Pancreas (tissue), 10 donors: Measurements from ENCODE around the gene PSME3. TPM values are rescaled to one million over a fixed set of nuclear protein-coding genes. Genes with fewer than 3 reads are reported as not detected.

ENCODE experiments used
- ATAC-seq, 4 donors: fragments of 200-7000 bp; cut with Tn5 transposase; one replicate each; pipeline versions ENCODE4 v1.8.0 to v1.9.1; 2020; ENCODE audit warnings: mild to moderate bottlenecking in 4 of 4, moderate library complexity in 4 of 4
- DNase-seq, 6 donors: peaks; one replicate each; pipeline ENCODE4 v3.0.0-alpha.2; 2020
- FAIRE-seq: peaks from 2 replicates; lab custom pipeline; 2012; peaks lifted over from hg19 to GRCh38; lab: Jason Lieb, UNC
- H3K27ac ChIP-seq, 4 donors: fragments of 200-600 bp; sonication (generic); 1 replicate in 3 of 4; 2 replicates in 1 of 4; pipeline versions ENCODE4 v1.5.0 to v1.8.0; 2020
- H3K27me3 ChIP-seq, 4 donors: fragments of 200-600 bp; one replicate each; pipeline ENCODE4 v1.8.0; 2021
- H3K36me3 ChIP-seq, 3 donors: fragments of 200-600 bp; sonication (generic) in 1 of 3; one replicate each; pipeline versions ENCODE4 v1.5.0 to v1.8.0; 2020 to 2021
- H3K4me1 ChIP-seq, 3 donors: fragments of 200-600 bp; one replicate each; pipeline ENCODE4 v1.8.0; 2021
- H3K4me3 ChIP-seq, 4 donors: fragments of 200-600 bp; sonication (generic) in 2 of 4; one replicate each; pipeline versions ENCODE4 v1.5.0 to v1.8.0; 2020 to 2021
- H3K9me3 ChIP-seq, 4 donors: fragments of 200-600 bp; one replicate each; pipeline ENCODE4 v1.8.0; 2021
- WGBS, 2 donors: extraction: QIAGEN DNeasy Blood & Tissue Kit; methylation state at CpG; one replicate each; pipeline ENCODE4 v1.1.7; 2013; 5-methylcytosine and 5-hydroxymethylcytosine counted together
- intact Hi-C, 3 donors: fragments of 100-400 bp; cut with DNase I; formaldehyde crosslinking; loops; one replicate each; pipeline versions ENCODE4 v1.11.1 to v1.14.2; 2022
- polyA plus RNA-seq, 2 donors: library from polyadenylated mRNA; stranded (reverse); fragments of 200-250 nt; gene quantifications; one replicate each; pipeline ENCODE4 v1.2.3, GENCODE V29; 2013
- total RNA-seq, 6 donors: library from RNA; stranded (reverse); fragmentation: NEBNext Ultra II Directional in 4 of 6; extraction: Animal tissue kit (Norgen Biotek cat#: 25700) in 4 of 6; gene quantifications; one replicate each; pipeline versions ENCODE4 v1.2.1 to v1.2.4, GENCODE V29; 2021 to 2023
- TF ChIP-seq, protein P1 (sequence below), 4 donors: fragments of 200-600 bp; sonication (generic) in 3 of 4; IDR thresholded peaks; one replicate each; pipeline versions ENCODE4 v1.5.0 to v1.8.0; 2021; ENCODE audit warnings: antibody characterized with exemption in 4 of 4
- donor health status: healthy with polysubstance abuse.
- donor health status: DM: no; HTN: no; CAD: no; lungs with moderate emphysema.
- donor health status: DM: no; HTN: no; CAD: no.
- donor health status: control.
- donor health status: control.
- donor health status: Bipolar disorder and iron deficiency.
- donor health status: DM: yes; HTN: yes; CAD: no.
- donor health status: DM: no; HTN: no; CAD: no.
- donor health status: DM: no; HTN: no; CAD: no.
- donor health status: DM: yes; HTN: yes; CAD: no.

PSME3 gene
- total and polyA plus RNA-seq, 8 donors = 17.8 to 51.6 (median 35.8) TPM

DNA sequence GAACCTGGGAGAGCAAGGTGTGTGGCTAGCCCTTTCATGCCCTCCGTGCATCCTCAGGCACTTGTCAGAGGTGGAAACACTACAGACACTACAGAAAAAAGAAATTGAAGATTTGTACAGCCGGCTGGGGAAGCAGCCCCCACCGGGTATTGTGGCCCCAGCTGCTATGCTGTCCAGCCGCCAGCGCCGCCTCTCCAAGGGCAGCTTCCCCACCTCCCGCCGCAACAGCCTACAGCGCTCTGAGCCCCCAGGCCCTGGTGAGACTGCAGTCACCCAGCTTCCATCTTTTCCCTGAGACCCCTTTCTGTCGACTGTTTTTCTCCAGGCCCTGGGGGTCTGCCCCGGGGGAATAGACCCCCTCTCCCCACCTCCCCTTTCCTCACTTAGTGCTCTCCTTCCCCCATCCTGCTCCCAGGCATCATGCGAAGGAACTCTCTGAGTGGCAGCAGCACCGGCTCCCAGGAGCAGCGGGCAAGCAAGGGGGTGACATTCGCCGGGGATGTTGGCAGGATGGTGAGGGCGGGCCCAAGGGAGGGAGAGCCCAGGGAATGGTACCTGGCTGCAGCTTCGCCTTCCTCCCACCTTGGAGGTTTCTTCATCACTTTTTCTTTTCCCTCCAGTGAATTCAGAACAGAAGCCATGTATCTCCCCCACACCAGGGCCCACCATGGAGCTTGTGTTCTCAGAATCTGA lies 37.0 kb upstream of the PSME3 start:
- Histone ChIP-seq H3K4me1 (peaks cover 12 to 20% (median 13%) of the 10 kb centered on the region in 3 donors), H3K27ac (peak overlapping the region in 1 of 4 donors; percentile 94), H3K9me3 (no peaks in the 10 kb centered on the region), H3K4me3 (peak overlapping the region in 2 of 4 donors; percentile 61 to 87), H3K27me3 (no peaks in the 10 kb centered on the region), H3K36me3 (no peaks in the 10 kb centered on the region)
- 60 to 91% methylated on average over 18 of the region's 18 CpGs for WGBS, 2 donors
- DNase-seq (no peak), FAIRE-seq (no peak), ATAC-seq (no peak)
- intact Hi-C loops = no loop called here
- TF ChIP-seq, protein P1, sequence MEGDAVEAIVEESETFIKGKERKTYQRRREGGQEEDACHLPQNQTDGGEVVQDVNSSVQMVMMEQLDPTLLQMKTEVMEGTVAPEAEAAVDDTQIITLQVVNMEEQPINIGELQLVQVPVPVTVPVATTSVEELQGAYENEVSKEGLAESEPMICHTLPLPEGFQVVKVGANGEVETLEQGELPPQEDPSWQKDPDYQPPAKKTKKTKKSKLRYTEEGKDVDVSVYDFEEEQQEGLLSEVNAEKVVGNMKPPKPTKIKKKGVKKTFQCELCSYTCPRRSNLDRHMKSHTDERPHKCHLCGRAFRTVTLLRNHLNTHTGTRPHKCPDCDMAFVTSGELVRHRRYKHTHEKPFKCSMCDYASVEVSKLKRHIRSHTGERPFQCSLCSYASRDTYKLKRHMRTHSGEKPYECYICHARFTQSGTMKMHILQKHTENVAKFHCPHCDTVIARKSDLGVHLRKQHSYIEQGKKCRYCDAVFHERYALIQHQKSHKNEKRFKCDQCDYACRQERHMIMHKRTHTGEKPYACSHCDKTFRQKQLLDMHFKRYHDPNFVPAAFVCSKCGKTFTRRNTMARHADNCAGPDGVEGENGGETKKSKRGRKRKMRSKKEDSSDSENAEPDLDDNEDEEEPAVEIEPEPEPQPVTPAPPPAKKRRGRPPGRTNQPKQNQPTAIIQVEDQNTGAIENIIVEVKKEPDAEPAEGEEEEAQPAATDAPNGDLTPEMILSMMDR (IDR thresholded peaks at IDR 0.05) = no peak

DNA sequence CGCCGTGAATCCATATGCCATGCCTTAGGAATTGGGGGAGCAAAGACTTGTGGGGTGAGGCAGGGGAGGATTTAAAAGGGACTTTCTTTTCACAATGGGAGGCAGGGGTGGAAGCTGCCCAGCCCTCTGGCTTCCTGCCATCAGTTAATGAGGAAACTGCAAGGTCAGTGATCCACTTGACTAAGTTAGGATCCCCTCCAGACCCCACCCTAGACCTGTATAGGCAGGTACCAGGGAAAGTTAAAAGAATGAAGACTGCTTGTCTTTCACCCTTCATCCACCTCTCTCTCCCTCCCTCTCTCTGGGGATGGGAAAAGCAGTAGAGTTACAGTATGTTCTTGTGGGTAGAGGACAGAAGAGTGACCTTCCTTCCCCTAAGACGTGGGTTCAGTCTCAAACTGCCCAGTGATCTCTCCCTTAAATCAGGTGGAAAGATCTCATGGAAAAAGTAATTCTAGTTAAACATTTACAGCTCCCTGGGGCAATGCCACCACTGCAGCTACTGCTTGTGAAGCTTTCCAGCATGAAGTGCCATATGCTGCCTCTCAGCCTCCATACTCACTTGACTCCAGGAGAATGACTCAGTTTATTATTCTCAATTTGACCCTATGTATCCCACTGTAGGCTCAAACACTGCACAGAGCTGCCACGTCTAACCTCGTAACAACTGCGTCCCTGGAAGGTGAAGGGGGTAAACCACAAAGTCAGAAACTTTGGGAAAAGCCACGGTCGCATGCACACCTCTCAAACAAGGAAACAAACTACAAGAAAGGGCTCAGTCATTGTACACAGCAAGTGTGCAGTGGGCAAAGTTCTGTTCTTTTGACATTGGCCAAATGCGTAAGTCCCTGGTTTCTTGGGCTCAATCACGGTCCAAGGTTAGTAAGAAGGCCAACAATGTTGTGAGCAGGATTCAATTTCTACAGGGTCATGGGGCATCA lies 35.9 kb upstream of the PSME3 start:
- peak overlapping the region; percentile 52 to 87 (median 74) for H3K4me3 ChIP-seq
- DNase-seq (peak in 4 of 6 donors; percentile 62 to 67 (median 63)), FAIRE-seq (no peak), ATAC-seq (peak; percentile 78 to 85 (median 80))
- intact Hi-C loops = no loop called here
- H3K27me3 ChIP-seq = no peaks in the 10 kb centered on the region
- TF ChIP-seq, protein P1 (IDR thresholded peaks at IDR 0.05) = no peak
- no peaks in the 10 kb centered on the region for H3K9me3 ChIP-seq
- H3K27ac ChIP-seq = peak overlapping the region; percentile 64 to 94 (median 86)
- peaks cover 12 to 20% (median 15%) of the 10 kb centered on the region in 3 donors for H3K4me1 ChIP-seq
- 27 to 28% methylated on average over 10 of the region's 10 CpGs for WGBS, 2 donors
- no peaks in the 10 kb centered on the region for H3K36me3 ChIP-seq

DNA sequence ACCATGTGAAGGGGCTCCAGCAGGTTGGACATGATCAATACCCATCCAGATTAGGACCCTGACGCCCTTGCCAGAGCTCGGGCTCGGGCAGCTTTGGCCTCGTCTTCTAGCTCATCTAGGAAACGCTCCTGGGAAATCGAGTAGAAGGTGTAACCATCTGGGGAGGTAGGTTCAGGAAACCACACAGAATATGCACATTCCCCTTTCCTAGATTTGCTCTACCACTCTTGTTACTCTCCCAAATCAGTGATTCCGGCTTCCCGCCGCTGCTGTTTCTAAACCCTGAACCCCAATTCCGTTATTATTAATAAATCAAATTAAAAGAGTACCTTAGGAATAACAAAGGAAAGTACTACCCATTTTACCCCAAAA lies 35.2 kb upstream of the PSME3 start:
- 1 to 4% methylated on average over 10 of the region's 10 CpGs for WGBS, 2 donors
- no peak for FAIRE-seq

DNA sequence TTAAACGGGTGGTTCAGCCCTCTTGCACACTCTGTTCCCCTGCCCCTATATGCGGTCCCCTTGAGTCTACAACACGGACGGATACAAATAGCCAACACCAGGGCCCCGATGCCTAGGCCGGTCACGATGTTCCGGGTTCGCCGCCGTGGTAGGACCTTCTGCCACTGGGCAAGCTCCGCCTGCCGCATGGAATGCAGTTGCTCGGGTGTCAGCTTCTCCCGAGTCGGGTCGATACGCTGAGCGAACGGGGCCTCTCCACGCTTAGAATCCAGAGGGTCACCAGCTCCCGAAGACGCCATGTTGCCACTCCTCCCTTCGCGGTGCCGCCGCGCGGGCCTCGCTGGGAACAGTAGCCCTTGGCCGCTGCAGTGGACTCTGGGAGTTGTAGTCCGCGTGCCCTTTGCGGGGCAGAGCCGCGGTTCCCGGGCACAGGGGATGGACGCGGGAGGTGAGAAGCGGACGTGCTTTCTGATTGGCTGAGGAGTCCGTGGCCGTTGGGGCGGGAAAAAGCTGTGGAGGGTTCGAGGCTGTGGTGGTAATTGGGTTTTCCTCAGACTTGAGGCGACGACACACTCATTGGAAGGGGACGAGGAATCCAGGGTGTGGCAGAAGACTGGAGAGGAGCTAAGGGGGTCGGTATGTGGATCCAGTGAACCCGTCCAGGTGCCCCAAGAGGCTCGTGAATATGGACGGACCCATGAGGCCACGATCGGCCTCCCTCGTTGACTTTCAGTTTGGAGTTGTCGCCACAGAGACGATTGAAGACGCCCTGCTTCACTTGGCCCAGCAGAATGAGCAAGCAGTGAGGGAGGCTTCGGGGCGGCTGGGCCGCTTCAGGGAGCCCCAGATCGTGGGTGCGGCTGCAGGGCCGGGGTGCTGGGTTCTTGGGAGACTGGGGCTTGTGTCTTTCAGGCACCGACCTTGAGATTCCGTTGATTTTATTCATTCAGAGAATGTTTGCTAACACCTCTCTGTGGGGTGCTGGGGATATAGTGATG lies 34.5 kb upstream of the PSME3 start, which contains the start of the genes CNTD1 and COA3:
TSS of gene CNTD1 (plus strand) at position 479 of the 998 bp plus-strand sequence. CDS start at position 686, 207 bp downstream.
TSS of gene COA3 (minus strand) at position 322 of the 998 bp plus-strand sequence. CDS start at position 299, 23 bp downstream.
- H3K9me3 ChIP-seq = no peaks in the 10 kb centered on the region
- peak; percentile 84 to 95 (median 92) for ATAC-seq
- no peaks in the 10 kb centered on the region for H3K27me3 ChIP-seq
- 23 to 24% methylated on average over 66 of the region's 66 CpGs for WGBS, 2 donors
- H3K4me3 ChIP-seq = peak within 1 kb of the TSS; percentile 52 to 87 (median 74)
- H3K36me3 ChIP-seq = no peaks in the 10 kb centered on the region
- H3K27ac ChIP-seq = peak within 1 kb of the TSS; percentile 64 to 94 (median 86)
- H3K4me1 ChIP-seq = peaks cover 18 to 25% (median 24%) of the 10 kb centered on the region in 3 donors
- DNase-seq = peak; percentile 85 to 95 (median 90)
- TF ChIP-seq, protein P1 (IDR thresholded peaks at IDR 0.05) = no peak
- intact Hi-C loops = no loop called here
- no peak for FAIRE-seq

More for the DNA sequence above, 35.2 kb upstream of the PSME3 start:
- TF ChIP-seq, protein P1 (IDR thresholded peaks at IDR 0.05) = no peak
- Histone ChIP-seq H3K9me3 (no peaks in the 10 kb centered on the region), H3K4me1 (peaks cover 12 to 21% (median 20%) of the 10 kb centered on the region in 3 donors), H3K27me3 (no peaks in the 10 kb centered on the region), H3K27ac (peak overlapping the region; percentile 64 to 94 (median 86)), H3K4me3 (peak overlapping the region; percentile 52 to 87 (median 74)), H3K36me3 (no peaks in the 10 kb centered on the region)
- DNase-seq (no peak), ATAC-seq (peak; percentile 16 to 21 (median 17))
- intact Hi-C loops = no loop called here
